RWPE2 (cell line): Measurements from ENCODE around the gene CFAP97D2.
"Not testable (repeated sequence)": the region's sequence is repeated elsewhere in the genome, so short reads cannot be mapped to it uniquely, and the experiment has no call there.

Experiments
- ATAC-seq: fragments of 200-7000 bp; cut with Tn5 transposase; 3 replicates; pipeline ENCODE4 v1.9.1; 2021; ENCODE audit warnings: low read depth
- DNase-seq: peaks from one replicate; pipeline ENCODE4 v3.0.0-alpha.2; 2020; ENCODE audit warnings: low spot score
- H3K27ac ChIP-seq: fragments of 450-650 bp; 2 replicates; pipeline ENCODE4 v1.5.1; 2017; ENCODE audit warnings: mild to moderate bottlenecking; ENCODE audit not compliant: poor library complexity, severe bottlenecking
- H3K27me3 ChIP-seq: fragments of 250-450 bp; sonication (Bioruptor Pico); 2 replicates; pipeline ENCODE4 v1.5.1; 2021; ENCODE audit warnings: mild to moderate bottlenecking, moderate library complexity; ENCODE audit not compliant: insufficient read depth, poor library complexity, severe bottlenecking
- H3K36me3 ChIP-seq: fragments of 250-450 bp; sonication (Bioruptor Pico); 2 replicates; pipeline ENCODE4 v1.5.1; 2020; ENCODE audit warnings: low read depth, mild to moderate bottlenecking, moderate library complexity
- H3K4me1 ChIP-seq: fragments of 250-450 bp; sonication (Bioruptor Pico); 2 replicates; pipeline ENCODE4 v1.5.1; 2021; ENCODE audit warnings: mild to moderate bottlenecking, moderate library complexity; ENCODE audit not compliant: insufficient read depth, poor library complexity, severe bottlenecking
- H3K4me3 ChIP-seq: fragments of 250-450 bp; sonication (Bioruptor Pico); 2 replicates; pipeline ENCODE4 v1.5.1; 2021; ENCODE audit warnings: mild to moderate bottlenecking, moderate library complexity; ENCODE audit not compliant: severe bottlenecking
- H3K9me3 ChIP-seq: fragments of 250-450 bp; sonication (Bioruptor Pico); 2 replicates; pipeline ENCODE4 v1.5.1; 2021; ENCODE audit warnings: mild to moderate bottlenecking, moderate library complexity; ENCODE audit not compliant: severe bottlenecking
- TF ChIP-seq, protein P1 (sequence below): fragments of 450-650 bp; IDR thresholded peaks from one replicate; pipeline ENCODE4 v1.5.1; 2017; ENCODE audit warnings: mild to moderate bottlenecking, moderate library complexity; ENCODE audit not compliant: poor library complexity, severe bottlenecking

Gene CFAP97D2

DNA sequence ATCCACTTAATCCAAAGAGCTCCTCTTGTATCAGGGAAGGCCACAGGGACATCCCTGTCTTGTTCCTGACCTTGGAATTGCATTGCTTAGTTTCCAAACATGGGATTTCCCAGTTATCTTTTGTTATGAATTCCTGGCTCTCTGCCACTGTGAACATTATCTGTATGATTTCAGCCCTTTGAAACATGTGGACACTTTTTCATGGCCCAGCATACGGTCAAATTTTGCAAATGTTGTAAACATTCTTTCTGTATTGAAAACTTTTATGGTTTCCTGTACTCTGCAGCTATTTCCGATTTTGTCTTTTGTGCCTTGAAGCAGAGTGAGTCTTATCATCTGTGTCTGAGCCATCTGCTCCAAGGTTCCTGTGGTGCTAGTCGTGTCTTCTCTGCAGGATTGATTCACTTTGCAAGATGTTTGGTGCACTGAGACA is 4.5 kb upstream of the CFAP97D2 start:
- no peak for DNase-seq
- Histone ChIP-seq H3K4me3 (no peak overlapping the region), H3K4me1 (no peaks in the 10 kb centered on the region), H3K27ac (no peak overlapping the region), H3K27me3 (no peaks in the 10 kb centered on the region), H3K36me3 (no peaks in the 10 kb centered on the region), H3K9me3 (peaks cover 3% of the 10 kb centered on the region)
- no peak for ATAC-seq
- TF ChIP-seq, protein P1, sequence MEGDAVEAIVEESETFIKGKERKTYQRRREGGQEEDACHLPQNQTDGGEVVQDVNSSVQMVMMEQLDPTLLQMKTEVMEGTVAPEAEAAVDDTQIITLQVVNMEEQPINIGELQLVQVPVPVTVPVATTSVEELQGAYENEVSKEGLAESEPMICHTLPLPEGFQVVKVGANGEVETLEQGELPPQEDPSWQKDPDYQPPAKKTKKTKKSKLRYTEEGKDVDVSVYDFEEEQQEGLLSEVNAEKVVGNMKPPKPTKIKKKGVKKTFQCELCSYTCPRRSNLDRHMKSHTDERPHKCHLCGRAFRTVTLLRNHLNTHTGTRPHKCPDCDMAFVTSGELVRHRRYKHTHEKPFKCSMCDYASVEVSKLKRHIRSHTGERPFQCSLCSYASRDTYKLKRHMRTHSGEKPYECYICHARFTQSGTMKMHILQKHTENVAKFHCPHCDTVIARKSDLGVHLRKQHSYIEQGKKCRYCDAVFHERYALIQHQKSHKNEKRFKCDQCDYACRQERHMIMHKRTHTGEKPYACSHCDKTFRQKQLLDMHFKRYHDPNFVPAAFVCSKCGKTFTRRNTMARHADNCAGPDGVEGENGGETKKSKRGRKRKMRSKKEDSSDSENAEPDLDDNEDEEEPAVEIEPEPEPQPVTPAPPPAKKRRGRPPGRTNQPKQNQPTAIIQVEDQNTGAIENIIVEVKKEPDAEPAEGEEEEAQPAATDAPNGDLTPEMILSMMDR = no peak

DNA sequence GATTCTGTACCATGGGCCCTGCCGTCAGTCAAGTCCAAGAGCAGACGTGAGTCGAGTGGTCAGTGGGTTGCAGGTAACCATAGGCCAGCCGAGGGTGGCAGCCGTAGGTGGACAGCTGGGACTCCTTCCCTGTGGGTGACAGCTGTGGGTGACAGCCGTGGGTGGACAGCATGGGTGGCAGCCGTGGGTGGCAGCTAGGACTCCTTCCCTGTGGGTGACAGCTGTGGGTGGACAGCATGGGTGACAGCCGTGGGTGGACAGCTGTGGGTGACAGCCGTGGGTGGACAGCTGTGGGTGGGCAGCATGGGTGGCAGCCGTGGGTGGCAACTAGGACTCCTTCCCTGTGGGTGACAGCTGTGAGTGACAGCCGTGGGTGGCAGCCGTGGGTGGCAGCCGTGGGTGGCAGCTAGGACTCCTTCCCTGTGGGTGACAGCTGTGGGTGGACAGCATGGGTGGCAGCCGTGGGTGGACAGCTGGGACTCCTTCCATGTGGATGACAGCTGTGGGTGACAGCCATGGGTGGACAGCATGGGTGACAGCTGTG is 2.6 kb upstream of the CFAP97D2 start:
- DNase-seq, H3K27me3 ChIP-seq, H3K27ac ChIP-seq, H3K36me3 ChIP-seq, H3K4me1 ChIP-seq, H3K9me3 ChIP-seq, ATAC-seq, H3K4me3 ChIP-seq: not testable (repeated sequence)

DNA sequence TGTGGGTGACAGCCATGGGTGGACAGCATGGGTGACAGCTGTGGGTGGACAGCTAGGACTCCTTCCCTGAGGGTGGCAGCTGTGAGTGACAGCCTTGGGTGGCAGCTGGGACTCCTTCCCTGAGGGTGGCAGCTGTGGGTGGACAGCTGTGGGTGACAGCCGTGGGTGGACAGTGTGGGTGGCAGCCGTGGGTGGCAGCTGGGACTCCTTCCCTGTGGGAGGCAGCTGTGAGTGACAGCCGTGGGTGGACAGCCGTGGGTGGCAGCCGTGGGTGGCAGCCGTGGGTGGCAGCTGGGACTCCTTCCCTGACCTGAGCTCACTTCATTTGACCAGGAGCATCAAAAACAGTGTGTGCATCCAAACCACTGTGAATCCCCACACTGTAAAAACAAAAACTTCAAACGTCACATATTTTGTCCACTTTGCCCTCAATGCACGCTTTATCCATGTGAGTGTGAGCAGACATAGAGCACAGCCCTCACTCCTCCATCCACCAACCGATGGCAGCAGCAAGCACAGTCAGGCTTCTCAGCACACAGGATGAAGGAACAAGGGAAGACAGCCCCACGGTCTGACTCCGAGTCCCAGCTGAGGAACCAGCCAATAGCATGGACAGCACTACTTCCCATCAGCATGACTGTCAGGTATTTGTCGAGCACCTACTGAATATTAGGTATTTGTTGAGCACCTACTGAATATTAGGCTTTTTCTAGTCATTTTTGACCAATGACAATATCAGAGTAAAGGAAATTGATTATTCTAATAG is 1.6 kb upstream of the CFAP97D2 start:
- H3K9me3 ChIP-seq = peaks cover 3% of the 10 kb centered on the region
- no peak overlapping the region for H3K4me3 ChIP-seq
- DNase-seq (no peak), ATAC-seq (no peak)
- TF ChIP-seq, protein P1 = no peak
- no peaks in the 10 kb centered on the region for H3K27me3 ChIP-seq
- no peak overlapping the region for H3K27ac ChIP-seq
- no peaks in the 10 kb centered on the region for H3K36me3 ChIP-seq
- H3K4me1 ChIP-seq = no peaks in the 10 kb centered on the region

DNA sequence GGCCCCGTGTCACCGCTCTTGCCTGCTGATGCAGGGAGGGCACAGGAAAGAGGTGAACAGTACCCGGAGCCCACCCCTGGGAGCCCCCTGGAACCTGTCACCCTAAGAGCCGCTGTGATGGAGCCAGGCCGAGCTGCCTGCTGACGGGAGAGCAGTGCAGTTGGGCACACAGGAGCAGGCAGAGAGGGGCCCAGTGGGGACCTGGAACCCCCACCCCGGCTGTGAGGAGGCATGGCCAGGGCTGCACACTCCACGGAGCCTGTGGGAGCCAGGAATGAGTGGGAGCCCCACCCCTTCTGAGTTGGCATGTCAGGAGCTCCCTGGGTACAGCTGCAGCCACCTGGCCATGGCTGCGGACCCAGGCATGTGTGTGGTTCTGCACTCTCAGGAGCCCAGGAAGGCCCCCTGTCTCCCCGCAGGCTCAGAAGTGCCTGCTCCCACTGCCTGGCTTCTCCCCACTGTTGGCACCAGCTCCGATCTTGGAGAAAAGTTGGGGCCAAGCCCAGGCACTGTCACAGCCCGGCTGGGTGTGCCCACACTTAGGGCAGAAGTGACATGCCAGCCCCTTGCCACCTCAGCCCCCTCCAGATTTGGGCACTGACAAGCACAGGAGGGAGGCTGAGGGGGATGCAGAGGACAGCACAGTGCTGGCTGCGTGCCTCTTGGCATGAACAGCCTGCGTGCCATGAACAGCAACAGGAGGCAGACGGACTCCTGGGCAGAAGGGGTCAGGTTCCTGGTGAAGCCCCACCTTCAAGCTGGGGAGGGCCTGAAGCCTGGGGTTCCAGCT is 6.3 kb downstream of the CFAP97D2 start:
- Histone ChIP-seq H3K4me3 (no peak overlapping the region), H3K9me3 (no peaks in the 10 kb centered on the region), H3K27me3 (no peaks in the 10 kb centered on the region), H3K4me1 (no peaks in the 10 kb centered on the region), H3K27ac (no peak overlapping the region), H3K36me3 (no peaks in the 10 kb centered on the region)
- TF ChIP-seq, protein P1 = no peak
- no peak for DNase-seq
- no peak for ATAC-seq

DNA sequence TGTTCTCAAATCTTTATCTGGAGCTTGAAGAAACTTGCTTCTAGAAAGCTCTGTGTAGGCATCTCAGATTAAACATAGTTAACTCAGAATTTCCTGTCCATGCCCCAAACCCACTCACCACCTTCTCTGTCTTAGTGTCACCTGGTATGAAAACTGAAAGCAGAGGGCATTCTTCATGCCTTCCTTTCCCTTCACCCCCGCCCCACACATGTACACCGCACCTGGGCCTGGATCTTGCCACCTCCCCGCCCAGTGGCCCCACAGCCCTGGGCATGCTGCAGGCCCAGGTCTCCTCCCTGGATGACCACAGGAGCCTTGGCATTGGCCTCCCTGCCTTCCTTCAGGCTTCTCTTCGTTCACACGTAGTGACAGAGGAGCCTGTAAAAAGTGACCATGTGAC is 15.8 kb downstream of the CFAP97D2 start:
- no peak overlapping the region for H3K27ac ChIP-seq
- ATAC-seq = no peak

More for the DNA sequence above, 15.8 kb downstream of the CFAP97D2 start:
- no peaks in the 10 kb centered on the region for H3K4me1 ChIP-seq
- no peaks in the 10 kb centered on the region for H3K9me3 ChIP-seq
- TF ChIP-seq, protein P1 = no peak
- no peak overlapping the region for H3K4me3 ChIP-seq
- H3K36me3 ChIP-seq = no peaks in the 10 kb centered on the region
- no peak for DNase-seq
- H3K27me3 ChIP-seq = peaks cover 7% of the 10 kb centered on the region
